ENCODE data around the gene ZBTB47.

Gene ZBTB47

DNA sequence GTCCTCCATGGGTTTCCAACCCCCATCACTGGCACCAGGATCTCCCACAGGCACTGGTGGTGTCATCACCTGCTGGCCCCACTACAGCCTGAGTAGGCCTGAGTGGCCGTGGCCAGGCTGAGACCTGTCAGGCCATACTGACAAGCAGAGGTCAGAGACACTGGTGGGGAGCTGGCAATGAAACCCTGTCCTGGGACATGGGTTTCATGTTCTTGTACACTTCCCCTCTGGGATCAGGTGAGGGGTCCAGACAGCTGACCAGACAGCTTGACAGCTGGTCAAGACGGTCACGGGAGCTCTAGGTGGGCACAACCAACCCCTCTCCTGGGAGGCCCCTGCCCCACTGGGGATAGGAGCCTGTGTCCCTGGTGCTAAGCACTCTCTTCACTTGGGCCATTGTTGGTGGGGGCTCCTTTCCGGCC lies 13.1 kb downstream of the ZBTB47 start:
- DNase-seq: no peak

GRCh38 chr3:42667096-42667522 lies 13.6 kb downstream of the ZBTB47 start:
- DNase-seq: no peak

DNA sequence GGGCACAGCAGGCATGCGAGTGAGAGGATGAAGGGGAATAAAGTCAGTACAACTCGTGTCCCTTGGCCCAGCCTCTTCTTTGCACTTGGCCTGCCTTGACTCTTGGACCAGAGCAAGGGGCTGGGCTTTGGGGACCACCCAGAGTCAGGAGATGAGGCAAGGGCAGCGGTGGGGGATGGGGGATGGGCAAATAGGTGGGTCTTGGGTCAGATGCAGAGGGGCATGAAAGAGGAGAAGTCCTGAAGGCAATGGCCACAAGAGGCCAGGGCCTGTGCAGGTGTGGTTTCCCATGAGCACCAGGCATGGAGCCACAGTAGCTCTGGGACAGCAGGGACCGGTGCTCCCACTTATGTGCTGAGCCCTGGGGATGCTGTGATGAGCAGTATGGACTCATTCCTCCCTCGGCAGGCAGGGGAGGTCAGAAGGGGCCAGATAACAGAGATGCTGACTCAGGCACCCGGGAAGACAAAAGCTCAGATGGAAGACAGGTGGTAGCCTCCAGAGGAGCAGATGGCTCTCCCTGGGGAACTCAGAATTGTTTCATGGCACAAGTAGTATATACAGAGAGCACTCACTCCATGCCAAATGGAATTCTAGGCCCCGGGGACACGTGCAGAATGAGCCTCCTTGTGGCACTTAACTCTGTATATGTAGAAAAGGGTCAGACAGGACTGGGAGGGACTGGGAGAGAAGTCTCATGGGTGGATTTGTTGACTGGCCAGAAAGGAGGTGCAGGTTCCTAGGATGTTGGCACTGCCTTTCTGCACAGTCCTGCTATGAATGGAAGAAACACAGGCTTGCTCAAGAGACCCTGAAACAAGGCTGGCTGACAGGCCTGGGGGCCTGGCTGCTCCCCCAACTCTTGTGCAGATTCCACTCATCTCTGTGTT lies 14.3 kb downstream of the ZBTB47 start:
- no peak for DNase-seq

DNA sequence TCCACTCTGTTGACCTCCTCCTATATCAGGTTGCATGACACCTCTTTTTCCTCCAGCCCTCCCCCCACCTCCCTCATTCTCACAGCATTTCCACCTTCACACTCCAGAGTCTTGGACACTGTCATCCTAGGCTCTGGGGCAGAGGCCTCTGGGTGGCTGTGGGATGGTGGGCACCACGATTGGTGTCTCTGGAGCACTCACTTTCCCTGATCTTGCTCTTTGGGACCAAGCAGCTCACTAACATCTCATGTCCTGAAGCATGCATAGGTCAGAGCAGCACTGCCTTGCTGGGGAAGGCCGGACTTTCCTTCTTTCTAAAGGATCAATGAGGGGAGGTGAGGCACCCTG lies 14.9 kb downstream of the ZBTB47 start:
- DNase-seq: no peak

DNA sequence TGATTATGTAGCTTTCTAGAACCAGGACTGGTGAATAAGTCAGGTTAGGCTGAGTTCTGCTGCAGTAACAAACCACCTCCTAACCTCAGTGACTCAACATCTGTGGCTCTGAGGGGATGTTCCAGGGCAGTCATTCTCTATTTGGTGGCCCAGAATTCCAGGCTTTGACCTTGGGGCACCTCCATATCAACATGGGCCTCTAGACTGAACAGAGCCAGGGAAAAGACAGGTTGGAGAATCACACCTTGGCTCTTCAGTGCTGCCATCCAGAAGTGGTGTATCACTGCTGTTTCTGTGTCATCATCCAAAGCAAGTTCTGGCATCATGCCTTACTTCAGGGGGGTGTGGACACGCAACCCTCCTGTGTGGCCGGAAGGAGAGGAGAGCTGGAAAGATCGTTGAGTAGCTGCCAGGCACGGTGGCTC lies 15.3 kb downstream of the ZBTB47 start:
- DNase-seq: no peak

DNA sequence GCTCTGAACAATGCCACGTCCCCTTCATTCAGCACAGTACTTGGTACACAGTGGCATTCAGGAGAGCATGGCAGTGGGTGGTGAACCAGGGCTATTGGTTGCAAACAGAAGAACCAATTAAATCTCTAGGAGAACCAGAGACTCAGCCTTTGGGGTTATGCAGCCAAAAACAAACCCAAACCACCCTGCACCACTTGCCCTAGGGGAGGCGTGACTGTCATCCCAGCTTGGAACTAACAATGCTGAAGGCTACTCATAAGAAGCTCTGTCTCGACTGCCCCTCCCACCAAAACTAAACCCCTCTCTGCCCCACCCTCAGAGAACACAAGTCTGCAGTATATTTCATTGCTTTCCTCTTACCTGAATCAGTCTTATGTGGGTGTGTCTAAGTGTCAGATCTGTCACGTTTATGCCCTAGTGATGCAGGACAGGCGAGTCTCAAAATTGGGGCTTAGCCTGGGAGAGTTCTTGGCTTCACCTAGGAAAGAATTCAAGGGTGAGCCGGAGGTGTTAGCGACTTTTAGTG lies 16.6 kb downstream of the ZBTB47 start:
- DNase-seq: no peak

DNA sequence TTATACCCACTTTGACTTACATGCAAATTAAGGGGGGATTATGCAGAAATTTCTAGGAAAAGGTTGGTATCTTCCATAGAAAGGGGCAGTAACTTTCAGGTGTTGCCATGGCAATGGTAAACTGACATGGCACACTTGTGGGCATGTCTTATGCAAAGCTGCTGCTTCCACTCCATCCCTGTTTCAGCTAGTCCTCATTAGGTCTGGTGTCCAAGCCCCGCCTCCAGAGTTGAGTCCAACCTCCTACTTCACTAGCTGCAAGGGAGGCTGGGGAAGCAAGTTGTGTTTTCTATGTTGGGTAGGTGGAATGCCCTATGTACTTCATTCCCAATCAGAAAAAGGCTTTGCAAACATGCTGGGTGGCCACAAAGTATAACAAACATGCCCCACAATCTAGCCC lies 17.2 kb downstream of the ZBTB47 start:
- DNase-seq: no peak

GRCh38 chr3:42672515-42672914 lies 19.0 kb downstream of the ZBTB47 start:
- no peak for DNase-seq

GRCh38 chr3:42673082-42673481 lies 19.6 kb downstream of the ZBTB47 start:
- DNase-seq: no peak

GRCh38 chr3:42674146-42674545 lies 20.6 kb downstream of the ZBTB47 start:
- DNase-seq: no peak

DNA sequence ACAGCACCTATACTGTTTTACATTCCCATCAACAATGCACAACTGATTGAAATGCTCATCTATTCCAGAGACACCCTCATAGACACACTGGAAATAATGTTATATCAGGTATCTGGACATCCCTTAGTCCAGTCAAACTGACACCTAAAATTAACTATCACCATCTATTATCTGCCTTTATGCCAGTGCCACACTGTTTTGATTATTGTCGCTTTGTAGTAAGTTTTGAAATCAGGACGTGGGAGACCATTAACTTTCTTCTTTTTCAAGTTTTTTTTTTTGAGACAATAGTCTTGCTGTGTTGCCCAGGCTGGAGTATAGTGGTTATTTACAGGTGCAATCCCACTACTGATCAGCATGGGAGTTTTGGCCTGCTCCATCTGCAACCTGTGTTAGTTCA lies 22.4 kb downstream of the ZBTB47 start:
- no peak for DNase-seq

DNA sequence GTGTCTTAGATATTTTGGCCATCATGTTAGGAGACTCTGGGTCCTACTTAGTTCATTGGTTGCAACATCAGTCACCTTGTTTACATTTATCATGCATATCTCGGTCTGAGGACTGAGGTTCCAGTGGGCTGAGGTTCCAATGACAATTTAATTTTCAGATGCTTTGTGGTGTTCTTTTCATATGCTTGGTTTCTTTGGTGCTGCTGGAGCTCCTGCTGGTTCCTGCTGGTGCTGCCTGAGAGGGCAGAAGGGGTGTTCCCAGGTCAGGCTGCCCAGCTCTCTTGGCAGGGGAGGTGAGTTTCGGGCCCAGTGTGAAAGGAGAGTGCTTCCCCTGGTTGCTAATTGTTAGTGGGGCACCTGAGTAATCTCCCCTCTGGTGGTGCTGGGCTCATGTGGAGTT lies 24.9 kb downstream of the ZBTB47 start:
- no peak for DNase-seq

- DNase-seq: no peak
Observed at GRCh38 chr3:42680271-42680670, 26.8 kb downstream of the ZBTB47 start.

- DNase-seq: no peak
Observed at GRCh38 chr3:42680806-42681205, 27.3 kb downstream of the ZBTB47 start.

DNA sequence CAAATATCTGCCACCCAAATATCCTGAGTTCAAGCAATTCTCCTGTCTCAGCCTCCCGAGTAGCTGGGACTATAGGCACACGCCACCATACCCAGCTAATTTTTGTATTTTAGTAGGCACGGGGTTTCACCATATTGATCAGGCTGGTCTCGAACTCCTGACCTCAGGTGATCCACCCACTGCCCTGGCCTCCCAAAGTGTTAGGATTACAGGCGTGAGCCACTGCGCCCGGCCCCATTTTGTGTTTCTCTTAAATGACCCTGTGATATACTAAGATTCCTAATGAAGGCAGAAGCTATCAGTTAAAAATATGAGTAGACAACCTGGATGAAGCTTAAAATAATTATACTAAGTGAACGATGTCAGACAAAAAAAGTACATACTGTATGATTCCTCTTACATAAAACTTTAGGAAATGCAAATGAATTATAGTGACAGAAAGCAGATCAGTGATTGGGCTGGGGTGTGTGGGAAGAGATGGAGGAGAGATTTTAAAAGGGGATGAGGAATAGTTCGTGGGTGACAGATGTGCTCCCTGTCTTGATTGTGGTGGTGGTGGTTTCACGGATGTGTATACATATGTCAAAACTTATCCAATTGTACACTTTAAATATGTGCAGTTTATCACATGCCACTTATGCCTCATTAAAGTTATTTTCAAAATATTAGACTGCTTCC lies 28.0 kb downstream of the ZBTB47 start:
- DNase-seq: no peak

GRCh38 chr3:42682301-42683070 lies 29.0 kb downstream of the ZBTB47 start:
- no peak for DNase-seq

DNA sequence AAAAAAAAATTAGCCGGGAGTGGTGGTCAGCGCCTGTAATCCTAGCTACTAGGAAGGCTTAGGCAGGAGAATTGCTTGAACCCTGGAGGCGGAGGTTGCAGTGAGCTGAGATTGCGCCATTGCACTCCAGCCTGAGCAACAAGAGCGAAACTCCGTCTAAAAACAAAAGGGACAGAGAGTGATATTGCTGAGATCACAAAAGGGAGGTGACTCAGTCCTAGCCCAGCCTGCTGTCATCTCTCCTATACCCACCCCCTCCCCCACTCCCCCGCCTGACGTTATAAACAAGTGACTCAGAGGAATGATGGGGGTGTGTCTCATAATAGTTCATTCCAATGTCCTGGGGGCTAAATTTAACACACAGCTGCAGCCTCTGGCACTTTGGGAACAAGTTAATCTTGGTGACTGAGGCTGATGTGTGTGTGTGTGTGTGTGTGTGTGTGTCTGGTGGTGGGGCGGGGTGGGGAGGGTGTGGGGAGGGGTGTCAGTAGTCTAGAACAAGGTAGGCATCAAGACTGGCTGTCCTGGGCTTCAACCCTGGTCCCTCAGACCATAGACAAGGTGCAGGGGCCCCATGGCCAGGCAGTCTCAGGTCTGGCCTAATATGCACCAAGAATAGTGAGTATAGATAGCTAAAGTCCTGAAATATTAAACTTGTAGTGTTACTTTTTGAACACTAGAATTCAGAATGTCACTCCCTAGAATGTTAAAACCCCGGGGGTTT lies 30.5 kb downstream of the ZBTB47 start:
- no peak for DNase-seq

DNA sequence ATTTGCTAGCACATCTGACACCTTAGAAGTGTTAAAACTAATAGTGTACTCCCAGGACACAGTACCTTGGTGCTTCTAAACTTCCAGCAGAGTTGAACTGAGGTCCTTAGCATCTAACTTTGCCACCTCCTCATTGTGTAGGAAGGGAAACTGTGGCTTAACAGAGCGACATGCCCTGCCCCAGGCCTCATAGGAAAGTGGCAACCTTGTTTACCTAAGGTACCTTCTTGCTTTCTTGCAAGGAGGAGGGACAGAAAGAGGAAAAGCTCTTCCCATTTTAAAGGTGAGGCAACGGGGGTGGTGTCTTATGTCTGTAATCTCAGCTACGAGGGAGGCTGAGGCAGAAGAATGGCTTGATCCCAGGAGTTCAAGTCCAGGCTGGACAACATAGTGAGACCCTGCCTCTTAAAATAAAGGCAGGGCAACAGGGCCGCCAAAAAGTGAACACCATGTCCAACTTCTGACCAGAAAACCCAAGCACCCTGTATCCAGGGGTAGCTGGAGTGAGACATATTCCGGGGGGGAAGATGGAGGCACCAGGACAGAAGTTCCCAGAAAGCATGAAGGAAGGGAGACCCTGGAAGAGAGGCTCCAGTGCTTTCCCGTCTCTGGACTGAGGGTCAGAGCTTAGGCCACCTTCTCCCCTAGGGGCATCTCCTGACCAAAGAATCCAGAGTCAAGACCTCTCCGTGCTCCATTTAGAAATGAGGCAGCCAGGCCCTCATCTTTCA lies 31.3 kb downstream of the ZBTB47 start:
- DNase-seq: no peak

GRCh38 chr3:42685363-42685881 lies 31.9 kb downstream of the ZBTB47 start, which contains the start of gene KLHL40:
Gene KLHL40 (plus strand): TSS chr3:42685537. CDS start chr3:42685619, 82 bp downstream.
- DNase-seq: no peak

DNA sequence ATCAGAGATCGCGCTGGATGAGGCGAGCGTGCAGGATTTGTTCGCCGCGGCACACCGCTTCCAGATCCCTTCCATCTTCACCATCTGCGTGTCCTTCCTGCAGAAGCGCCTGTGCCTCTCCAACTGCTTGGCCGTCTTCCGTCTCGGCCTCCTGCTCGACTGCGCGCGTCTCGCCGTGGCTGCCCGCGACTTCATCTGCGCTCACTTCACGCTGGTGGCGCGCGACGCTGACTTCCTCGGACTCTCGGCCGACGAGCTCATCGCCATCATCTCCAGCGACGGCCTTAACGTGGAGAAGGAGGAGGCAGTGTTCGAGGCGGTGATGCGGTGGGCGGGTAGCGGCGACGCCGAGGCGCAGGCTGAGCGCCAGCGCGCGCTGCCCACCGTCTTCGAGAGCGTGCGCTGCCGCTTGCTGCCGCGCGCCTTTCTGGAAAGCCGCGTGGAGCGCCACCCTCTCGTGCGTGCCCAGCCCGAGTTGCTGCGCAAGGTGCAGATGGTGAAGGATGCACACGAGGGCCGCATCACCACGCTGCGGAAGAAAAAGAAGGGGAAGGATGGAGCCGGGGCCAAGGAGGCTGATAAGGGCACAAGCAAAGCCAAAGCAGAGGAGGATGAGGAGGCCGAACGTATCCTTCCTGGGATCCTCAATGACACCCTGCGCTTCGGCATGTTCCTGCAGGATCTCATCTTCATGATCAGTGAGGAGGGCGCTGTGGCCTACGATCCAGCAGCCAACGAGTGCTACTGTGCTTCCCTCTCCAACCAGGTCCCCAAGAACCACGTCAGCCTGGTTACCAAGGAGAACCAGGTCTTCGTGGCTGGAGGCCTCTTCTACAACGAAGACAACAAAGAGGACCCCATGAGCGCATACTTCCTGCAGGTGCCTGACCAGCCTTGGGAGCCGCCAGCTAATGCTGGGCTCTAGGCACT lies 32.7 kb downstream of the ZBTB47 start:
- DNase-seq: peak; percentile 69
